Sigmoid colon (tissue), 7 donors: Measurements from ENCODE around the gene SLC66A1. TPM values are rescaled to one million over a fixed set of nuclear protein-coding genes. Genes with fewer than 3 reads are reported as not detected.
A peak's percentile ranks its signal among the peaks of the same experiment; 100 is the strongest.

Experiments
- DNase-seq: peaks from one replicate; pipeline ENCODE4 v3.0.0-alpha.2; 2019
- H3K27ac ChIP-seq, 4 donors: fragments of 200-600 bp; sonication (generic); one replicate each; pipeline ENCODE4 v1.5.1; 2016 to 2019; ENCODE audit warnings: mild to moderate bottlenecking in 1 of 4
- H3K27me3 ChIP-seq, 3 donors: fragments of 200-600 bp; sonication (generic); one replicate each; pipeline ENCODE4 v1.5.1; 2019; ENCODE audit warnings: mild to moderate bottlenecking in 1 of 3
- H3K36me3 ChIP-seq, 4 donors: fragments of 200-600 bp; sonication (generic); one replicate each; pipeline ENCODE4 v1.5.1; 2016 to 2019
- H3K4me1 ChIP-seq, 4 donors: fragments of 200-600 bp; sonication (generic); one replicate each; pipeline ENCODE4 v1.5.1; 2017 to 2019
- H3K4me3 ChIP-seq, 4 donors: fragments of 200-600 bp; sonication (generic); one replicate each; pipeline ENCODE4 v1.5.1; 2017 to 2019; ENCODE audit warnings: mild to moderate bottlenecking in 2 of 4, moderate library complexity in 1 of 4
- H3K9me3 ChIP-seq, 4 donors: fragments of 200-600 bp in 3 of 4; sonication (generic) in 3 of 4; one replicate each; pipeline versions ENCODE4 v1.5.1 to v1.6.1; 2013 to 2019
- CTCF ChIP-seq, 4 experiments: fragments of 450-650 bp in 3 of 4; fragments of 200-600 bp in 1 of 4; IDR thresholded peaks; one replicate each; pipeline ENCODE4 v1.5.1; 2016 to 2019; ENCODE audit warnings: antibody characterized with exemption in 4 of 4, mild to moderate bottlenecking in 3 of 4, moderate library complexity in 2 of 4
- EP300 ChIP-seq, 4 donors: sonication (generic); formaldehyde crosslinking; IDR thresholded peaks; one replicate each; pipeline ENCODE4 v1.6.1; 2017; ENCODE audit warnings: antibody characterized with exemption in 4 of 4
- POLR2A ChIP-seq, 2 donors: fragments of 450-650 bp; IDR thresholded peaks; one replicate each; pipeline ENCODE4 v1.6.1; 2016; ENCODE audit warnings: antibody characterized with exemption in 2 of 2, mild to moderate bottlenecking in 2 of 2, moderate library complexity in 2 of 2
- POLR2AphosphoS5 ChIP-seq, 4 donors: sonication (generic); formaldehyde crosslinking; IDR thresholded peaks; one replicate each; pipeline ENCODE4 v1.6.1; 2017; ENCODE audit warnings: antibody characterized with exemption in 4 of 4
- WGBS, 2 donors: extraction: QIAGEN DNeasy Blood & Tissue Kit; methylation state at CpG; one replicate each; pipeline ENCODE4 v1.1.7; 2013; 5-methylcytosine and 5-hydroxymethylcytosine counted together
- intact Hi-C: fragments of 100-400 bp; cut with DNase I; formaldehyde crosslinking; loops from one replicate; pipeline ENCODE4 v1.15.1; 2023
- polyA plus RNA-seq, 3 donors: library from polyadenylated mRNA; stranded (reverse); fragments of 200-250 nt; gene quantifications; one replicate each; pipeline ENCODE4 v1.2.3, GENCODE V29; 2013
- total RNA-seq, 4 donors: library from RNA; depleted of rRNA; stranded (reverse); fragments of >200 nt; gene quantifications; one replicate each; pipeline ENCODE4 v1.1.0, GENCODE V29; 2016
- donor health status: healthy with polysubstance abuse.
- donor health status: Bipolar disorder and iron deficiency.
- donor health status: healthy.

Gene SLC66A1
- total and polyA plus RNA-seq, 7 donors: 5.1 to 16.0 (median 8.1) TPM

- peak; percentile 40 for DNase-seq
- intact Hi-C loops: loop anchor here (2.0 to 5.0 kb wide), 2 partner anchors 60 to 76 kb away; partner anchors contain the start of genes EMC1 and MRTO4
Measured at GRCh38 chr1:19310720-19311502, 1.2 kb upstream of the SLC66A1 start.

GRCh38 chr1:19311503-19311930, 609 bp upstream of the SLC66A1 start:
- Histone ChIP-seq H3K4me1 (peaks cover 0 to 36% (median 30%) of the 10 kb centered on the region in 4 donors), H3K9me3 (no peaks in the 10 kb centered on the region), H3K36me3 (peaks cover 9 to 21% (median 19%) of the 10 kb centered on the region in 4 donors), H3K27me3 (no peaks in the 10 kb centered on the region), H3K4me3 (peak overlapping the region; percentile 84 to 94 (median 88)), H3K27ac (peak overlapping the region; percentile 85 to 94 (median 92))
- intact Hi-C loops: loop anchor here (2.0 to 5.0 kb wide), 2 partner anchors 61 to 76 kb away; partner anchors contain the start of genes EMC1 and MRTO4
- peak; percentile 75 for DNase-seq
- no peak for TF ChIP-seq CTCF (IDR thresholded peaks at IDR 0.05)
- TF ChIP-seq EP300 (IDR thresholded peaks at IDR 0.05): no peak
- no peak for TF ChIP-seq POLR2AphosphoS5 (IDR thresholded peaks at IDR 0.05)
- TF ChIP-seq POLR2A (IDR thresholded peaks at IDR 0.05): no peak
- WGBS, 2 donors: 0 to 1% methylated on average over 29 of the region's 29 CpGs

More at GRCh38 chr1:19310720-19311502, 1.2 kb upstream of the SLC66A1 start:
- Histone ChIP-seq H3K4me3 (peak overlapping the region; percentile 84 to 94 (median 88)), H3K9me3 (no peaks in the 10 kb centered on the region), H3K4me1 (peaks cover 0 to 36% (median 29%) of the 10 kb centered on the region in 4 donors), H3K27ac (peak overlapping the region; percentile 85 to 94 (median 92)), H3K27me3 (no peaks in the 10 kb centered on the region), H3K36me3 (peaks cover 9 to 27% (median 22%) of the 10 kb centered on the region in 4 donors)
- 39 to 46% methylated on average over 13 of the region's 13 CpGs for WGBS, 2 donors
- TF ChIP-seq POLR2AphosphoS5 (IDR thresholded peaks at IDR 0.05) (no peak), POLR2A (IDR thresholded peaks at IDR 0.05) (no peak), EP300 (IDR thresholded peaks at IDR 0.05) (no peak), CTCF (IDR thresholded peaks at IDR 0.05) (no peak)

- peak overlapping the region; percentile 82 to 94 (median 88) for H3K4me3 ChIP-seq
- TF ChIP-seq CTCF (IDR thresholded peaks at IDR 0.05) (no peak), POLR2A (IDR thresholded peaks at IDR 0.05) (no peak), POLR2AphosphoS5 (IDR thresholded peaks at IDR 0.05) (no peak), EP300 (IDR thresholded peaks at IDR 0.05) (no peak)
- peak; percentile 38 for DNase-seq
- H3K27ac ChIP-seq: peak overlapping the region; percentile 85 to 94 (median 92)
- 51 to 52% methylated on average over 20 of the region's 20 CpGs for WGBS, 2 donors
- H3K27me3 ChIP-seq: no peaks in the 10 kb centered on the region
- intact Hi-C loops: loop anchor here (5.0 kb wide), 1 partner anchor 74 kb away; no protein-coding TSS in a partner anchor
- H3K36me3 ChIP-seq: peaks cover 0 to 12% (median 5%) of the 10 kb centered on the region in 4 donors
- H3K9me3 ChIP-seq: no peaks in the 10 kb centered on the region
- H3K4me1 ChIP-seq: peaks cover 0 to 36% (median 30%) of the 10 kb centered on the region in 4 donors
Measured at GRCh38 chr1:19312782-19313635, 883 bp downstream of the SLC66A1 start.

GRCh38 chr1:19313636-19313959, 1.5 kb downstream of the SLC66A1 start:
- Histone ChIP-seq H3K36me3 (peaks cover 0 to 12% (median 6%) of the 10 kb centered on the region in 4 donors), H3K27me3 (no peaks in the 10 kb centered on the region), H3K4me1 (peaks cover 0 to 36% (median 30%) of the 10 kb centered on the region in 4 donors), H3K4me3 (no peak overlapping the region), H3K27ac (peak overlapping the region in 1 of 4 donors; percentile 85), H3K9me3 (no peaks in the 10 kb centered on the region)
- no peak for DNase-seq
- intact Hi-C loops: loop anchor here (5.0 kb wide), 1 partner anchor 74 kb away; no protein-coding TSS in a partner anchor
- 88 to 93% methylated on average over 4 of the region's 4 CpGs for WGBS, 2 donors
- no peak for TF ChIP-seq CTCF (IDR thresholded peaks at IDR 0.05)
- TF ChIP-seq EP300 (IDR thresholded peaks at IDR 0.05): no peak
- no peak for TF ChIP-seq POLR2AphosphoS5 (IDR thresholded peaks at IDR 0.05)
- TF ChIP-seq POLR2A (IDR thresholded peaks at IDR 0.05): no peak
